SK-N-MC (cell line): Measurements from ENCODE around the gene ZMYND8.

ENCODE experiments used
- EZH2 ChIP-seq: fragments of 200-600 bp; sonication (generic); IDR thresholded peaks from one replicate; pipeline ENCODE4 v1.6.1; 2017; ENCODE audit warnings: antibody characterized with exemption
- FOXP2 ChIP-seq: optimal IDR thresholded peaks from 2 replicates; pipeline ENCODE3; 2011; ENCODE audit warnings: mild to moderate bottlenecking, moderate library complexity; ENCODE audit not compliant: insufficient read depth; ENCODE audit errors: extremely low read length, control extremely low read depth

- TF ChIP-seq FOXP2 (no peak), EZH2 (no peak)
Measured at GRCh38 chr20:47298624-47299023, 57.9 kb downstream of the ZMYND8 start.
